GM12801 (cell line): ENCODE measurements around the gene LYPD4.

Source experiments
- TF ChIP-seq, protein P1 (sequence below): IDR thresholded peaks from one replicate; pipeline ENCODE4 v1.5.1; 2011; ENCODE audit warnings: control low read depth; ENCODE audit not compliant: insufficient read length; ENCODE audit errors: extremely low read depth

LYPD4 gene

DNA sequence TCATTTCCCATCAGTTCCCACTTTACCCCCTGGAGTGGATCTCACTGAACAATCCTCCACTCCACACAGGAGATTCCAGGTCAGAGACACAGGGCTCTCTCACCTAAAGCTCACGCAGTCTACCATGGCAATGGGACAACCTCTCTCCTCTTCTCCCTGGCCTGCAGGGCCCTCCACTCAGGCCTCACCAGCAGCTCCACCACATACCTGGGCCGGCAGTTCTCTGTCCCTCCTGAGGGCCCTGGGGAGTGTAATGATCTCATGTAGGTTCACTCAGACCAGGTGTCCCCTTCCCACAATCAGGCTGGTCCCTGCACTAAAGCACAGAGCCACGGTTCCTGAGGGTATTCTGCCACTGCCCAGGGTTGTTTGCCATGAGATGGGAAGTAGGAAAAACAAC lies 32.5 kb downstream of the LYPD4 start:
- TF ChIP-seq, protein P1, sequence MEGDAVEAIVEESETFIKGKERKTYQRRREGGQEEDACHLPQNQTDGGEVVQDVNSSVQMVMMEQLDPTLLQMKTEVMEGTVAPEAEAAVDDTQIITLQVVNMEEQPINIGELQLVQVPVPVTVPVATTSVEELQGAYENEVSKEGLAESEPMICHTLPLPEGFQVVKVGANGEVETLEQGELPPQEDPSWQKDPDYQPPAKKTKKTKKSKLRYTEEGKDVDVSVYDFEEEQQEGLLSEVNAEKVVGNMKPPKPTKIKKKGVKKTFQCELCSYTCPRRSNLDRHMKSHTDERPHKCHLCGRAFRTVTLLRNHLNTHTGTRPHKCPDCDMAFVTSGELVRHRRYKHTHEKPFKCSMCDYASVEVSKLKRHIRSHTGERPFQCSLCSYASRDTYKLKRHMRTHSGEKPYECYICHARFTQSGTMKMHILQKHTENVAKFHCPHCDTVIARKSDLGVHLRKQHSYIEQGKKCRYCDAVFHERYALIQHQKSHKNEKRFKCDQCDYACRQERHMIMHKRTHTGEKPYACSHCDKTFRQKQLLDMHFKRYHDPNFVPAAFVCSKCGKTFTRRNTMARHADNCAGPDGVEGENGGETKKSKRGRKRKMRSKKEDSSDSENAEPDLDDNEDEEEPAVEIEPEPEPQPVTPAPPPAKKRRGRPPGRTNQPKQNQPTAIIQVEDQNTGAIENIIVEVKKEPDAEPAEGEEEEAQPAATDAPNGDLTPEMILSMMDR = no peak

DNA sequence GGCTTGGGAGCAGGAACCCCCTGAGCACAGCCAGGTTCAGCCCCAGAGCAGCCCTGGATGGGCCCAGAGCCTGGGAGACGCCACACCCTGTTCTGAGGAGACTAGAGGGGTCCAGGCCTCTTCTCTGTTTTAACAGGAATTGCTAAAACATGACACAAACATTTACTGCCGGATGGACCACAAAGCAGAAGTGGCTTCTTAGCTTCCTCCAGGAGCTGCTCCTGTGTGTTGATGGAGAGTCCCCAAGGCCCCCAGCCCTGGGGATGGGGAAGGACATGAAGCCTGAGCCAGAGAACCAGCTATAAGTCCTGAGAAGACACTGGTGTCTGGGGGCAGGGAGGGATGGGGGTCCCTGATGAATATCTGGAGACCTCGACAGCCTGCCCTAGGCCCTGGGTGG lies 33.4 kb downstream of the LYPD4 start:
- TF ChIP-seq, protein P1 = no peak

DNA sequence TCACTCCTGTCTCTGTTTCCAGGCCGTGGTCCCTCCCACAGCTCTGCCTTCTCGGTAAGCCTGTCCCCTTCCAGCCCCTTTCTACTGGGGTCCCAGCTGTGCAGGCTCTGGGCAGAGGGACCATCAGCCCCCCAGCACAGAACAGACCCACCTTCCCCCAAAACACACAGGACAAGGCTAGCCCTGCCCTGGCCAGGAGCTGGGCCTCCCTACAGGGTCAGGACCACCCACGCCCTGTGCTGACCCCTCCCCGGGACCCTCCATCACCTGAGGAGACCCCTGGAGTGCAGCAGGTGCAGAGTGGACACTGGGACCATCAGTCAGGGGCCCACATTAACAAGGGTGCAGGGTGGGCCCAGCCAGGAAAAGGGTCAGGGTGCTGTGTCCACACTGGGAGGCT lies 34.2 kb downstream of the LYPD4 start:
- TF ChIP-seq, protein P1 = no peak

DNA sequence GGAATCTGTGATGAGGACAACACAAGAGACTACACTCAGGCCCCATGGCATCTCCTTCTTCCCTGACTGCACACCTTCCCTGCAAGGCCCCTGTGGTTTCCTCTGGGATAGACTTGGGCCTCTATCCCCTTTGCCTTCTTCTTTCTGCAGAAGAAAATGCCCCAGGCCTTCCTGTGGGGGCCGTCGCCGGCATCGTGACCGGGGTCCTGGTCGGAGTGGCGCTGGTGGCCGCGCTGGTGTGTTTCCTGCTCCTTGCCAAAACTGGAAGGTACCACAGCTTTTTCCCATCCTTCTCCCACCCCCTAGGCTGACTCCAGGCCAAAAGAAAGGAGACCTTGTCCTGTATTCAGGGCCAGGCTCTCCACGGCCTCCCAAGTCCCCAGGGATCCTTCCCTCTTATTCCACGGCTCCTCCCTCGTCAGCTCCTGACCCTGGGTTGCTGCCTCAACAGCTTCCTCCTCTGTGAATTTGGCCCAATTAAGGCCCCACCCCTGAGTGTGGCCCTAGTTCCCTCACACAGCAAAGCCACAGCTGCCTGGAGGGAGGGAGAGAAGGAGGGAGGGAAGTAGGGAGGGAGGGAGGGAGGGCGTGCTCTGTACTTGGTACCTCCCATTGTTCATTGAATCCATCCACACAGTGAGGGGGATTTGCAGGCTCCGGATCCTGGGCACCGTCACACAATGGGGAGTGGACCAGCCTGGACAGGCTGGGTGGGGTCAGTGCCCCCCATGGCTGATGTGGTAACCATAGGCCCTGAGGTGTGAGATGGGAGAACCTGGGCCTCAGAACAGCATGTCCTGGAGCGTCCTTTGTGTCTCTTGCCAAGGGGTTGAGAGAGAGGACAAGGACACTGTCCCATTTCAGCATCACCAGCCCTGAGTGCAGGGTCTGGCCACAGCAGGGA lies 35.6 kb downstream of the LYPD4 start:
- TF ChIP-seq, protein P1 = no peak

DNA sequence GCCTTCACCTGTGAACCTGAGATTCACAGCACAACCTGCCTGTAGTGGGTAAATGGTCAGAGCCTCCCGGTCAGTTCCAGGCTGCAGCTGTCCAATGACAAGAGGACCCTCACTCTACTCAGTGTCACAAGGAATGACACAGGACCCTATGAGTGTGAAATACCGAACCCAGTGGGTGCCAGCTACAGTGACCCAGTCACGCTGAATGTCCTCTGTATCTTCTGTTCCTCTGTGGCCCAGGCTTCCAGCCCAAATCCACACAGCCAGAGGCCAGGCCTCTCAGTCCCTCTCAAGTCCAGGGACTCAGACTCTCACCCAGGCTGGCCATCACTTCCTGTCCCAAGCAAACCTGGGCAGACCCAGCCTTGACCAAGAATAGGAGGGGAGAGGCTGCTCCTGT lies 37.3 kb downstream of the LYPD4 start:
- TF ChIP-seq, protein P1 = no peak

DNA sequence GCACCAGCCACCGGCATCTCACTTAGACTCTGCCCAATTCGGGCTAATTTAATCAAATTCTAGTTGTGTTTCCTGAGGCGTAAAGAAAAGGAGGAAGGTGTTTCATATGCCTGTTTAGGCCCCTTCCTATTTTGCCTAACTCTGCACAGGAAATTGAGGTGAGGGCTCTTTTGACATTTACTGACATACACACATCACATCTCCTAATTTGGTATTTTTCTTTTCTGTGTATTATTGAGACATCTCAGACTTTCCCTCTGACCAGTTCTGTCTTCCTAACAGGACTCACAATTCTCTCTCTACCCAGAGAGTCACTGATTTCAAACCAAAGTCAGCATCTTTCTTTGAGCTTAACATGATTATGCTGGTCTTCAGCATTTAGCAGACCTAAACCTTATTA lies 40.1 kb downstream of the LYPD4 start:
- TF ChIP-seq, protein P1 = no peak

DNA sequence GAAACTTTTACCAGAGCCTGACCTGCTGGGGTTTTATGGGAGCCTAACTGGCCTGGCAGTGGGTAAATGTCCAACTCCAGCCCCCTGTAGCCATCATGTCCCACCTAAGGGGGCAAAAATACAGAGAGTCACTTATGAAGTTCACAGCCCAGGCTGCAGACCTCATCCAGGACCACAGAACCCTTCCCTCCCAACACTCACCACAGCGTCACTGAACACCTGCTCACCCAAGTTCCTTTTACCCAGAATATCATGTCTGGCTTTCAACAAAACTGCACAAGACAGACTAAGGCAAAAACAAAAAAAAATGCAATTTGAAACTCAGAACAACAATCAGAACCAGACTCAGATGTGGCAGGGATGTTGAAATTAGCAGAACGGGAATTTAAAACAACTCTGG lies 41.7 kb downstream of the LYPD4 start:
- TF ChIP-seq, protein P1 = no peak
